PFSK-1 (cell line): Measurements from ENCODE around the gene CYB561D1.

Source experiments
- FOXP2 ChIP-seq: optimal IDR thresholded peaks from 2 replicates; pipeline ENCODE3; 2011; ENCODE audit warnings: borderline replicate concordance, control low read depth, inconsistent platforms; ENCODE audit not compliant: insufficient read depth; ENCODE audit errors: extremely low read length, extremely low read depth
- POLR2AphosphoS5 ChIP-seq: IDR thresholded peaks from 2 replicates; pipeline ENCODE4 v1.6.1; 2012; ENCODE audit warnings: low read depth, mild to moderate bottlenecking, control low read depth, low read length, moderate library complexity
- TAF1 ChIP-seq: IDR thresholded peaks from 2 replicates; pipeline ENCODE4 v1.6.1; 2012; ENCODE audit warnings: low read length, control low read depth, borderline replicate concordance; ENCODE audit not compliant: insufficient read depth

GRCh38 chr1:109484519-109484975 lies 9.3 kb upstream of the CYB561D1 start:
- no peak for TF ChIP-seq TAF1
- no peak for TF ChIP-seq POLR2AphosphoS5
- no peak for TF ChIP-seq FOXP2
